GM23338 (cell line): ENCODE results near the gene ATAD2B. TPM values are rescaled to one million over a fixed set of nuclear protein-coding genes. Genes with fewer than 3 reads are reported as not detected.

Experiments
- ATAC-seq: fragments of 200-7000 bp; cut with Tn5 transposase; 3 replicates; pipeline ENCODE4 v1.9.1; 2020
- DNase-seq: peaks from one replicate; pipeline ENCODE4 v3.0.0-alpha.2; 2015; ENCODE audit warnings: low spot score
- H2AFZ ChIP-seq: fragments of 200-600 bp; sonication (generic); 2 replicates; pipeline ENCODE4 v1.8.0; 2016; ENCODE audit warnings: antibody characterized with exemption, mild to moderate bottlenecking, moderate library complexity
- H3F3A ChIP-seq: fragments of 200-600 bp; sonication (generic); replicated peaks from 2 replicates; pipeline ENCODE4 v1.8.0; 2017; ENCODE audit warnings: antibody characterized with exemption, mixed run types, low read depth
- H3K27ac ChIP-seq: fragments of 200-600 bp; sonication (generic); 2 replicates; pipeline ENCODE4 v1.6.1; 2016; ENCODE audit warnings: low read depth
- H3K27me3 ChIP-seq: fragments of 200-600 bp; sonication (generic); 2 replicates; pipeline ENCODE4 v1.8.0; 2016; ENCODE audit warnings: mild to moderate bottlenecking, mixed run types, moderate library complexity; ENCODE audit not compliant: insufficient read depth
- H3K36me3 ChIP-seq: fragments of 200-600 bp; sonication (generic); 2 replicates; pipeline ENCODE4 v1.8.0; 2016; ENCODE audit warnings: mild to moderate bottlenecking; ENCODE audit not compliant: insufficient read depth
- H3K4me1 ChIP-seq: fragments of 200-600 bp; sonication (generic); 2 replicates; pipeline ENCODE4 v1.8.0; 2016; ENCODE audit warnings: mild to moderate bottlenecking, moderate library complexity; ENCODE audit not compliant: insufficient read depth
- H3K4me2 ChIP-seq: fragments of 200-600 bp; sonication (generic); 2 replicates; pipeline ENCODE4 v1.7.1; 2017; ENCODE audit warnings: mixed run types
- H3K4me3 ChIP-seq: fragments of 200-600 bp; sonication (generic); 2 replicates; pipeline ENCODE4 v1.6.1; 2016; ENCODE audit warnings: mixed run types
- H3K79me2 ChIP-seq: fragments of 200-600 bp; sonication (generic); replicated peaks from 2 replicates; pipeline ENCODE4 v1.8.0; 2017; ENCODE audit warnings: mild to moderate bottlenecking; ENCODE audit not compliant: insufficient read depth
- H3K9me2 ChIP-seq: fragments of 200-600 bp; sonication (generic); 2 replicates; pipeline ENCODE4 v1.8.0; 2017; ENCODE audit not compliant: insufficient read depth
- H4K20me1 ChIP-seq: fragments of 200-600 bp; sonication (generic); replicated peaks from 2 replicates; pipeline ENCODE4 v1.8.0; 2017; ENCODE audit warnings: mild to moderate bottlenecking; ENCODE audit not compliant: insufficient read depth
- H3K27ac Mint-ChIP-seq: 2 replicates; pipeline ENCODE4 v1.8.0; 2020; ENCODE audit warnings: inconsistent platforms, mild to moderate bottlenecking, moderate library complexity, mixed read lengths
- H3K27me3 Mint-ChIP-seq: 3 replicates; pipeline ENCODE4 v1.8.0; 2022; ENCODE audit warnings: low read depth, mild to moderate bottlenecking, moderate library complexity, mixed read lengths, inconsistent platforms; ENCODE audit not compliant: insufficient read depth, poor library complexity
- H3K36me3 Mint-ChIP-seq: 3 replicates; pipeline ENCODE4 v1.8.0; 2021; ENCODE audit warnings: low read depth, mild to moderate bottlenecking, inconsistent platforms, moderate library complexity, mixed read lengths
- H3K4me1 Mint-ChIP-seq: 3 replicates; pipeline ENCODE4 v1.8.0; 2020; ENCODE audit warnings: mild to moderate bottlenecking, inconsistent platforms, mixed read lengths
- H3K4me3 Mint-ChIP-seq: 3 replicates; pipeline ENCODE4 v1.8.0; 2021; ENCODE audit warnings: moderate library complexity, mild to moderate bottlenecking, inconsistent platforms, mixed read lengths
- H3K9me3 Mint-ChIP-seq: 3 replicates; pipeline ENCODE4 v1.8.0; 2020; ENCODE audit warnings: moderate library complexity, mild to moderate bottlenecking, inconsistent platforms, mixed read lengths
- CREB1 ChIP-seq: fragments of 250-450 bp; sonication (Bioruptor Pico); IDR thresholded peaks from 2 replicates; pipeline ENCODE4 v1.5.0; 2020; ENCODE audit warnings: low read depth, mild to moderate bottlenecking, moderate library complexity
- CTCF ChIP-seq, 2 experiments: fragments of 200-600 bp in 1 of 2; sonication (generic) in 1 of 2; conservative IDR thresholded peaks; 2 replicates each; pipeline versions ENCODE4 v1.5.1 to v1.6.1; 2016 to 2017; ENCODE audit warnings: antibody characterized with exemption in 2 of 2, low read depth in 2 of 2, mild to moderate bottlenecking in 2 of 2, moderate library complexity in 1 of 2
- EZH2phosphoT487 ChIP-seq: fragments of 200-600 bp; sonication (generic); IDR thresholded peaks from one replicate; pipeline ENCODE4 v1.8.1; 2018; ENCODE audit warnings: antibody characterized with exemption; ENCODE audit not compliant: unreplicated experiment
- JUNB ChIP-seq: IDR thresholded peaks from one replicate; pipeline ENCODE4 v1.6.1; 2016; ENCODE audit warnings: antibody characterized with exemption; ENCODE audit not compliant: unreplicated experiment
- NANOG ChIP-seq: IDR thresholded peaks from 2 replicates; pipeline ENCODE4 v1.6.1; 2016; ENCODE audit warnings: antibody characterized with exemption, borderline replicate concordance
- POLR2AphosphoS5 ChIP-seq: IDR thresholded peaks from 2 replicates; pipeline ENCODE4 v1.6.1; 2016; ENCODE audit warnings: antibody characterized with exemption, low read depth
- ZNF114 ChIP-seq: fragments of 250-450 bp; sonication (Bioruptor Pico); IDR thresholded peaks from 2 replicates; pipeline ENCODE4 v1.5.0; 2020; ENCODE audit warnings: mild to moderate bottlenecking, moderate library complexity
- ZNF331 ChIP-seq: fragments of 250-450 bp; sonication (Bioruptor Pico); IDR thresholded peaks from 2 replicates; pipeline ENCODE4 v1.5.0; 2020; ENCODE audit warnings: low read depth, mild to moderate bottlenecking, moderate library complexity
- ZNF462 ChIP-seq: fragments of 250-450 bp; sonication (Bioruptor Pico); IDR thresholded peaks from 2 replicates; pipeline ENCODE4 v1.5.0; 2020; ENCODE audit warnings: mild to moderate bottlenecking, moderate library complexity
- polyA plus RNA-seq: library from polyadenylated mRNA; unstranded; fragments of >200 nt; fragmentation: Nextera tagmentation; extraction: Ambion mirVana; gene quantifications from 2 replicates; pipeline ENCODE4 v1.2.1, GENCODE V29; 2016
- total RNA-seq: library from RNA; depleted of rRNA; stranded (reverse); fragments of >200 nt; shearing (Covaris generic); gene quantifications from 2 replicates; pipeline ENCODE4 v1.2.3, GENCODE V29; 2014
- TF ChIP-seq, protein P1 (sequence below): IDR thresholded peaks from one replicate; pipeline ENCODE4 v1.6.1; 2018; ENCODE audit warnings: antibody characterized with exemption; ENCODE audit not compliant: unreplicated experiment

ATAD2B gene
- total and polyA plus RNA-seq, 2 experiments from 2014 or later = 12.4 to 19.3 TPM

DNA sequence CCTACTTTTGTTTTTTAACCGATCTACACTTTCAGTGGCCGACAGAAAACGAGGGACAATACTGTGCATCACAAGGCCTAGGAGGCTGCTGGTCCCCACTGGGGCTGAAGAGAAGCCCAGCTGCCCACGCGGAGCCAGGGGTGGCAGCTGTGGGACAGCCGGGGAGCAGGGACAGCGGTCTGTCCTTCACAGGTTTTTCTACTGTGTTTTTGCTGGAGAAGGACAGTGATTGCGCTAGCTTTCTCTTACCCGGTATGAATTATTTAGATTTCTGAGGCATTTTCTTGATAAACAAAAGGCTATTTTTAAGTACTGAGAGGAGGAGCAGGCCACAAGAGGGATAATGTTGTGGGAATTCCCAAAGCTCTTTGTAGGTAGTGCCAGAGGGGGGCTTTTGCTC, 219.8 kb downstream of the ATAD2B start (continued):
- no peak for TF ChIP-seq ZNF462 (CRISPR knock-in tag)
- TF ChIP-seq NANOG = no peak
- no peak for TF ChIP-seq CREB1

- Histone ChIP-seq H3K9me2 (no peaks in the 10 kb centered on the region), H3K36me3 (no peaks in the 10 kb centered on the region), H3K79me2 (no peaks in the 10 kb centered on the region), H3K4me2 (no peak overlapping the region), H4K20me1 (no peaks in the 10 kb centered on the region), H3F3A (no peaks in the 10 kb centered on the region), H3K4me3 (no peak overlapping the region), H3K27ac (no peak overlapping the region), H2AFZ (no peak overlapping the region), H3K27me3 (no peaks in the 10 kb centered on the region), H3K4me1 (no peaks in the 10 kb centered on the region)
- DNase-seq (no peak), ATAC-seq (no peak)
- Mint-ChIP-seq H3K27ac (no peak overlapping the region), H3K27me3 (peaks cover 7% of the 10 kb centered on the region), H3K4me1 (no peaks in the 10 kb centered on the region), H3K4me3 (no peak overlapping the region), H3K9me3 (no peaks in the 10 kb centered on the region), H3K36me3 (peaks cover 5% of the 10 kb centered on the region; the same call in 1 of the 3 replicates)
- TF ChIP-seq JUNB = no peak
- TF ChIP-seq CTCF (conservative IDR thresholded peaks at IDR 0.05; ENCODE audit: low read depth in 2 of 2) = no peak
- TF ChIP-seq ZNF331 (CRISPR knock-in tag) = no peak
- TF ChIP-seq, protein P1, sequence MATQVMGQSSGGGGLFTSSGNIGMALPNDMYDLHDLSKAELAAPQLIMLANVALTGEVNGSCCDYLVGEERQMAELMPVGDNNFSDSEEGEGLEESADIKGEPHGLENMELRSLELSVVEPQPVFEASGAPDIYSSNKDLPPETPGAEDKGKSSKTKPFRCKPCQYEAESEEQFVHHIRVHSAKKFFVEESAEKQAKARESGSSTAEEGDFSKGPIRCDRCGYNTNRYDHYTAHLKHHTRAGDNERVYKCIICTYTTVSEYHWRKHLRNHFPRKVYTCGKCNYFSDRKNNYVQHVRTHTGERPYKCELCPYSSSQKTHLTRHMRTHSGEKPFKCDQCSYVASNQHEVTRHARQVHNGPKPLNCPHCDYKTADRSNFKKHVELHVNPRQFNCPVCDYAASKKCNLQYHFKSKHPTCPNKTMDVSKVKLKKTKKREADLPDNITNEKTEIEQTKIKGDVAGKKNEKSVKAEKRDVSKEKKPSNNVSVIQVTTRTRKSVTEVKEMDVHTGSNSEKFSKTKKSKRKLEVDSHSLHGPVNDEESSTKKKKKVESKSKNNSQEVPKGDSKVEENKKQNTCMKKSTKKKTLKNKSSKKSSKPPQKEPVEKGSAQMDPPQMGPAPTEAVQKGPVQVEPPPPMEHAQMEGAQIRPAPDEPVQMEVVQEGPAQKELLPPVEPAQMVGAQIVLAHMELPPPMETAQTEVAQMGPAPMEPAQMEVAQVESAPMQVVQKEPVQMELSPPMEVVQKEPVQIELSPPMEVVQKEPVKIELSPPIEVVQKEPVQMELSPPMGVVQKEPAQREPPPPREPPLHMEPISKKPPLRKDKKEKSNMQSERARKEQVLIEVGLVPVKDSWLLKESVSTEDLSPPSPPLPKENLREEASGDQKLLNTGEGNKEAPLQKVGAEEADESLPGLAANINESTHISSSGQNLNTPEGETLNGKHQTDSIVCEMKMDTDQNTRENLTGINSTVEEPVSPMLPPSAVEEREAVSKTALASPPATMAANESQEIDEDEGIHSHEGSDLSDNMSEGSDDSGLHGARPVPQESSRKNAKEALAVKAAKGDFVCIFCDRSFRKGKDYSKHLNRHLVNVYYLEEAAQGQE = no peak
- TF ChIP-seq ZNF114 (CRISPR knock-in tag) = no peak
- TF ChIP-seq POLR2AphosphoS5 = no peak
- no peak for TF ChIP-seq EZH2phosphoT487
- no peak for TF ChIP-seq CREB1
Observed at GRCh38 chr2:23706613-23707078, 220.3 kb downstream of the ATAD2B start.
